Urinary bladder (tissue), 4 donors: ENCODE data around the gene SNRK. TPM values are rescaled to one million over a fixed set of nuclear protein-coding genes. Genes with fewer than 3 reads are reported as not detected.
"Not testable (repeated sequence)": the region's sequence is repeated elsewhere in the genome, so short reads cannot be mapped to it uniquely, and the experiment has no call there.

Experiments used
- DNase-seq: peaks from one replicate; pipeline ENCODE4 v3.0.0-alpha.2; 2015; ENCODE audit errors: extremely low spot score
- H3K27ac ChIP-seq: one replicate; pipeline ENCODE4 v1.5.1; 2013; ENCODE audit warnings: low read depth, mild to moderate bottlenecking, moderate library complexity
- H3K36me3 ChIP-seq: one replicate; pipeline ENCODE4 v1.6.1; 2013; ENCODE audit warnings: mild to moderate bottlenecking, moderate library complexity; ENCODE audit not compliant: insufficient read depth
- H3K4me1 ChIP-seq: one replicate; pipeline ENCODE4 v1.6.1; 2013; ENCODE audit warnings: mild to moderate bottlenecking, moderate library complexity; ENCODE audit not compliant: insufficient read depth
- H3K4me3 ChIP-seq: one replicate; pipeline ENCODE4 v1.5.1; 2013; ENCODE audit warnings: low read depth, low read length
- WGBS: extraction: QIAGEN DNeasy Blood & Tissue Kit; methylation state at CpG from one replicate; pipeline ENCODE4 v1.1.7; 2013; 5-methylcytosine and 5-hydroxymethylcytosine counted together
- polyA plus RNA-seq: library from polyadenylated mRNA; stranded (reverse); fragments of 200-250 nt; gene quantifications from one replicate; pipeline ENCODE4 v1.2.3, GENCODE V29; 2013
- total RNA-seq: library from RNA; depleted of rRNA; stranded (reverse); fragments of >200 nt; gene quantifications from one replicate; pipeline ENCODE4 v1.2.3, GENCODE V29; 2014
- donor health status: healthy with polysubstance abuse.
- donor health status: healthy.

SNRK gene
- total and polyA plus RNA-seq, 2 donors = 26.7 to 86.0 TPM

DNA sequence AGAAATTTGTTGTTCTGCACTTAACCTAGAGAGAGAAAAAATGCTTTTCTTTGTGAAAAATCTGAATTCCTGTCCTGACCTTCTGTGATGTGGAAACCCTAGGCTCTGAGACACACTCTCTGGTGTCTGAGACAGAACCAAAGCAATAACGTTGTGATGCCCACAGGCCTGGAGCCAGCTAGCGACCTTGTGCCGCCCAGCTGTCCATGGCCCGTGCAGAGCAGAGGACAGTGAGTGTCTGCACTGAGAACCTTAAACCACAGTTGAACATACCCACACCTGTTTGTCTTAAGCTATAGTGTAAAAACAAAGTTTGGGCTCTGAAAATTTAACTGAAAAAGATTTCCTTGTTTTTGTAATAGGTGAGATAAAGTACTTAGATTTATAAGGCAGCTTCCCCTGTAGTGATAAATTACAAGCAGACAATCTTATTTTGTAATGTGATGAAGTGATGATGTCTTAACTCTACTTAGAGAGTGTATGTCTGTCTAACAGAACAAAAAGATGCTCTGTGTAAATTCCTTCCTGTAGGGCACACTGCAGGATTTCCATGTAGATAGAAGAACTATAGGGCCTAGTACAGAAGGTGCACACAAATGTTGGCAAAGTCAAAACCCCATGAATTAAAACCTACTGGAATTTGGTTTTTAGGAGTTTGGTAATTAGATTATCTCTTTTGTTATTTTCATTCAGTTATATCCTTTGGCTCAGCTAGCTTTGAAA, 62.7 kb downstream of the SNRK start:
- DNase-seq = no peak
- H3K36me3 ChIP-seq = no peaks in the 10 kb centered on the region
- 87% methylated on average over 4 of the region's 4 CpGs for WGBS

DNA sequence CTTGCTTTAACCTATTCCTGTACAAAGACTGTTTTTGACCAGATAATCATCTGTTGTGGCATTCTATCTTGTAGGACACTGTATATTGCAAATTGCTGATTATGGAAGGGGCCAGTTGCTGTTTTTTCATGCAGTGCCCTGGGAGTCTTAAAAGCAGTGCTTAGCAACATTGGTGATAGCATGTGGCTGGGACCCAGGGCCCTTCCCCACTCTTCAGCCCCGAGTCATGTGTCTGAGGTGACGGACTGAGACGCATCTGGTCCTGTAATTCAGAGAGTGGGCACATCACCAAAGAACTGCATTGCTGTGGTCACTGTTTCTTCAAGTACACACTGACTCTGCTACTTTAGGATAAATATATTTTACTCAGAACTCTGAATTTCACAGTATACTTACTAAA, 63.4 kb downstream of the SNRK start:
- DNase-seq = no peak
- Histone ChIP-seq H3K4me1 (no peaks in the 10 kb centered on the region), H3K36me3 (no peaks in the 10 kb centered on the region), H3K4me3 (no peak overlapping the region), H3K27ac (no peak overlapping the region)
- 98% methylated on average over 3 of the region's 3 CpGs for WGBS

More for the DNA sequence above, 62.7 kb downstream of the SNRK start:
- Histone ChIP-seq H3K4me3 (no peak overlapping the region), H3K27ac (no peak overlapping the region), H3K4me1 (no peaks in the 10 kb centered on the region)

DNA sequence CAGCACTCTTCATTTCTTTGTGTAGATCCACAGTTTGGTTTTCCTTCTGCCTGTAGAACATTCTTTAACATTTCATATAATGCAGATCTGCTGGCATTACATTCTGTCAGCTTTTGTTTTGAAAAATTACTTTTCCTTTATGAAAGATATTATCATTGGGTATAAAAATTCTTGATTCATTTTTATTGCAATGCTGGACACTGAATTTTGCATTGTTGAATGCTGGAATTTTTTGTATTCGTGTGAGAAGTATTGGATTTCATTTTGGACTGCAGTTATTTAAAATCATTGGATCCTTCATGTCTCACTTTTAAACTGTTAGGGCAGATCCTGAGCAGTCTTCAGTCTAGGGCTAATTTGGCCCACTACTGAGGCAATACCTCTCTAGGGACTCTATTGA, 67.1 kb downstream of the SNRK start:
- 98% methylated on average over 1 of the region's 1 CpG for WGBS
- Histone ChIP-seq H3K4me1 (no peaks in the 10 kb centered on the region), H3K4me3 (no peak overlapping the region), H3K27ac (no peak overlapping the region), H3K36me3 (no peaks in the 10 kb centered on the region)
- no peak for DNase-seq

DNA sequence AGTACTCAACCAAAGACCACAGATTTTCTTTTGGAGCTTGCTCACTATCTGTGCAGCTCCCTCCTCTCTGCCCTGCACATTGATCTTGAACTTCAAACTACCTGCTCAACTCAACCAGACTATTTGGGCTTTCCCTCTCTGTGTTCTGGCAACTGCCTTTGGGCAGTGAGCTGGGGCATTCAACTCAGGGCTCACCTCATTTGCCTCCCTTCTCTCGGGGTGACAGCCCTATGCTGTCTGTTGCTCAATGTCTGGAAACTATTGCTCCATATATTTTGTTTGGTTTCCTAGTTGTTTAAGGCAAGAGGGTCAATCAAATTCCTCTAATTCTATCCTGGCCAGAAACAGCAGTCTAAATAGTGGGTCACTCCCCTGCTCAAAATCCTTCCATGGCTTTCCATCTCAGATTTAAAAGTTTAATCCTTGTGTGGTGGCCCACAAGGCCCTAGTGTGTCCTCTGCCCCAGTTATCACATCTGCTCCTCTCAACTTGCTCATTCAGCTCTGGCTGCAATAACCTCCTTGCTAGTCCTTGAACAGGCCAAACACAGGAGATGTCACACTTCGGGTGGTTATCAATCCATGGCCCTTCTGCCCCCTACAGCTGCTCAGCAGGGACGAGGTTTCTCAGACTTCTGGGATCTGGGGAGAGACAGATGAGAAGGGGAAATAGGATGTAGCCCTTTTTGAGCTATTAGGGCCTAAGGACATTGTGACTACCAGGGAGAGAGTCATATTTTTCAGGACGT, 67.8 kb downstream of the SNRK start:
- Histone ChIP-seq H3K27ac (no peak overlapping the region), H3K4me3 (no peak overlapping the region), H3K4me1 (no peaks in the 10 kb centered on the region), H3K36me3 (no peaks in the 10 kb centered on the region)
- WGBS = 90% methylated on average over 4 of the region's 4 CpGs
- DNase-seq = no peak

DNA sequence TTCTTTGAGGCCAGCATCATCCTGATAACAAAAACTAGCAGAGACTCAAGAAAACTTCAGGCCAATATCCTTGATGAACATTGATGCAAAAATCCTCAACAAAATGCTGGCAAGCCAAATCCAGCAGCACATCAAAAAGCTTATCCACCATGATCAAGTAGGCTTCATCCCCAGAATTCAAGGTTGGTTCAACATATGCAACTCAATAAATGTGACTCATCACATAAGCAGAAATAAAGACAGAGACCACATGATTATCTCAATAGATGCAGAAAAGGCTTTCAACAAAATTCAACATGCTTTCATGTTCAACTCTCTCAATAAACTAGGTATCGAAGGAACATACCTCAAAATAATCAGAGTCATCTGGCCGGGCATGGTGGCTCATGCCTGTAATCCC, 69.7 kb downstream of the SNRK start:
- H3K4me3 ChIP-seq, H3K27ac ChIP-seq, H3K36me3 ChIP-seq, DNase-seq, H3K4me1 ChIP-seq: not testable (repeated sequence)
- WGBS = 97% methylated on average over 2 of the region's 2 CpGs

DNA sequence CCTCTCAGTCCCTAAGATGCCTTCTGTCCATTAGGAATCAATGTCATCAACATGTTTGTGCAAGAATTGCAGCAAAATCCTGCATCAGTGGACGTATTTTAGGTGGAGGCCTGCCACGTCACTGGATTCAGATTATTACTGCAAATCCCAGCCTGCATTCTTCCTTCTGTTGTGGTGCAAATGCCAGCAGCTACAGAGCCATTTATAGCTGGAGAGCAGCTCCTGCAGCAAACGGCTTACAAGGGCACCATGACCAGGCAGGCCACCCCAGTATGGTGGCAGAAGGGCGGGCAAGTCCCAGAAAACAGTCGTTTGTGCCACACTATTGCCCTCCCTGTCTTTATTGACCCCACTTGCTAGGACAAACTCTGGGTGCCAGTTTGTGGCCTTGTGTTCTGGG, 74.7 kb downstream of the SNRK start:
- Histone ChIP-seq H3K4me3 (no peak overlapping the region), H3K27ac (no peak overlapping the region), H3K4me1 (no peaks in the 10 kb centered on the region), H3K36me3 (no peaks in the 10 kb centered on the region)
- no peak for DNase-seq
- WGBS = 66% methylated on average over 5 of the region's 5 CpGs

DNA sequence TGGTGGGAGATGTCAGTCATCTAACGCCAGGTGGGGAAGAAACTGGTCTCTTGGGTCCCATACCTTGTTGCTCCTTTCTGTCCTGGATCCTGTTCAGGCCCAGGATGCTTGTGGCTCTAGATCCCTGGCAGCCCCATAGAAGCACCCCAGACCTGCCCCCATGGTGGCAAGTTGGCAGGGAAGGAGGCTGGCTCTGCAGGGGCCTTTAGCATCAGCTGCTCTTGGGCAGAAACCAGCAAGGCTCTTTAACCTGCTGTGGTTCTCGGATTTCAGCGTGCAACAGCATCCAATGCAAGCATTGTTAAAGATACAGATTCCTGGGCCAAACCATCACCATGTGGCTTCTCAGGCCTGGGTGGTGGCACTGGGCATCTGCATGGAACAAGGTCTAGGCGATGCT, 75.8 kb downstream of the SNRK start:
- H3K4me1 ChIP-seq = no peaks in the 10 kb centered on the region
- no peak overlapping the region for H3K27ac ChIP-seq
- H3K4me3 ChIP-seq = no peak overlapping the region
- no peaks in the 10 kb centered on the region for H3K36me3 ChIP-seq
- DNase-seq = no peak
- 95% methylated on average over 4 of the region's 4 CpGs for WGBS

DNA sequence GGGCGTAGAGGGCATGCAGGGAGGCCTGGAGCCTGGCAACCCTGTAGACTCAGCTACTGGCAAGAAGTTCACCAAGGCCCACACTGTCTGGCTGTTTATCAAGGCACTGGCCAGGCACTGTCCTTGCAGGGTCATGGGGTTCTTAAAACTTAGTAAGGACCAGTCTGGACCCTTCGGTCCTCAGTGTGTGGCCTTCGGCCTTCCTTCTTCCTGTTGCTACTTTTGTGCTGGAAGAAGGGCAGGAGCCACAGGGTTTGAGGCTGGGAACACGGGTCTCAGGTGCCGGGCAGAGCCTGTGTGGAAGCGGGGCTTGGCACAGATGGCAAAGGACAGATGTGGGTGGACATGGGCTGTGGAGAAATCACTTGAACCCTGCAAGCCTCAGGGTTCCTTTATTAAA, 76.6 kb downstream of the SNRK start:
- no peak overlapping the region for H3K27ac ChIP-seq
- WGBS = 95% methylated on average over 6 of the region's 6 CpGs

DNA sequence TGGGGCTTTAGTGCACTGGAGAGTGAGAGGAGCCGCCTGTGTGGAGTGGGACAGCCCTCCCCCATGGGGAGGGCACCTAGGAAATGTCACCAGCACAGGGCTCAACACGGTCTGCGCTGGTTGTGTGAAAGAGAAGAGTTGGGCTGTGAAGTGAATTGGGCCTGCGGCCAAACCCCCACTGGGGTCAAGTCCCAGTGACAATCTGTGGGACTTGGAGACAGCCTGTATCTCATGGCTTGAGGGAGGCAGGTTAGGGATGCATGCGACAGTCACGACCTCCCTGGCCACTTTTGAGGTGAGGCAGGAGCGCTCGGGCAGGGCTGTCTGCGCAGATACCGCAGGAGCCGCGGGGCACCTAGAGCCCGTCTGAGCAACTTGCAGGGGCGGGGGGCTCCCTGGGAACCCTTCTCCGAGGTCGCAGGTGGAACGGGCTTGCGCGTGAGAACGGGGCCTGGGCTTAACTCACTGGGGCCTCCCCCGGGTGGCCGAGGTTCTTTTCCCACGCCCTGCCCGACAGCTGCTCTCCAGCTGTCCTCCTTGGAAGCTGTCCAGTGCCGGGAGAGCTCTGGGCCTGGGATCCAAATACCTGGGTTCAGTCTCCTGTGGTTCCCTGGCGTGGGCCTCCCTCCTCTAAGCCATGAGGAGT, 77.4 kb downstream of the SNRK start:
- no peak for DNase-seq
- H3K27ac ChIP-seq = no peak overlapping the region

More for the DNA sequence above, 76.6 kb downstream of the SNRK start:
- Histone ChIP-seq H3K4me1 (no peaks in the 10 kb centered on the region), H3K4me3 (no peak overlapping the region), H3K36me3 (no peaks in the 10 kb centered on the region)
- no peak for DNase-seq

DNA sequence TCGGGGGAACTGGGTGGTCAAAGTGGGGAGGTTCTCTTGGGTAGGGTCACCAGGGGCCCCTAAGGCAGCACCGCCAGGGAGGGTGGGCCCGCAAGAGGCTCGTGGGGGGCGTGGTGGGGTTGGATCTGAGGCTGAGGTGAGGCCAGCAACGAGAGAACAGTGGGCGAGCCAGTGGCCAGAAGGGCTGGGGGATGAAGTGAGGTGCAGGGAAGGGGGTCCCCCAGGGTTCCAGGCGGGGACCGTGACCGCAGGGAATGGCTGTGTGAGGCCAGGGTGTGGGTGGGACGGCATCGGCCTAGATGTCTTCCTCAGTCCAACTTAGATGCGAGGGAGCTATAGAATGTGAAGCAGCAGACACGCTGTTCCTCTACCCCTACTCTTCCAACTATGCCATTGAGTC, 78.2 kb downstream of the SNRK start:
- WGBS = 97% methylated on average over 14 of the region's 14 CpGs
- no peak overlapping the region for H3K4me3 ChIP-seq
- DNase-seq = no peak
- no peak overlapping the region for H3K27ac ChIP-seq
- no peaks in the 10 kb centered on the region for H3K4me1 ChIP-seq
- no peaks in the 10 kb centered on the region for H3K36me3 ChIP-seq

More for the DNA sequence above, 77.4 kb downstream of the SNRK start:
- Histone ChIP-seq H3K4me1 (no peaks in the 10 kb centered on the region), H3K4me3 (no peak overlapping the region), H3K36me3 (no peaks in the 10 kb centered on the region)
- WGBS = 60% methylated on average over 26 of the region's 26 CpGs

DNA sequence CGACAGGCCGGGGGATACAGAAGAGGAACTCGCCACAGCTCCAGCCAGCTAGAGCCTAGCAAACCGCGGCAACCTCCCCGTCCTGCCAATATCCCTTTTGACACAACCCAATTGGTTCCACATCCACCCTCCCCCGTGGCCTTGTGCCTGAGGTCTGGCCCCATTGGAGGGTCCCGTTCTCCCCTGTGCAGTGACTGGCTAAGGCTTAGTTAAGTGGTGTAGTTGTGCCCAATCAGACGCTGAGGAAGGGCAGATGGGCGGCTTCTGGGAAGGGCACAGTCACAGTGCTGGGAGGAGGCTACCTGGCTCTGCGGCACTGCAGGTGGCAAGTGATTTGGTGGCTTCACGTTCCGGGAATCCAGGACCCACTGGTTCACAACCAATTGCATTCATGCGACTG, 78.6 kb downstream of the SNRK start:
- Histone ChIP-seq H3K4me3 (no peak overlapping the region), H3K36me3 (no peaks in the 10 kb centered on the region), H3K27ac (no peak overlapping the region), H3K4me1 (no peaks in the 10 kb centered on the region)
- 97% methylated on average over 14 of the region's 14 CpGs for WGBS
- no peak for DNase-seq

DNA sequence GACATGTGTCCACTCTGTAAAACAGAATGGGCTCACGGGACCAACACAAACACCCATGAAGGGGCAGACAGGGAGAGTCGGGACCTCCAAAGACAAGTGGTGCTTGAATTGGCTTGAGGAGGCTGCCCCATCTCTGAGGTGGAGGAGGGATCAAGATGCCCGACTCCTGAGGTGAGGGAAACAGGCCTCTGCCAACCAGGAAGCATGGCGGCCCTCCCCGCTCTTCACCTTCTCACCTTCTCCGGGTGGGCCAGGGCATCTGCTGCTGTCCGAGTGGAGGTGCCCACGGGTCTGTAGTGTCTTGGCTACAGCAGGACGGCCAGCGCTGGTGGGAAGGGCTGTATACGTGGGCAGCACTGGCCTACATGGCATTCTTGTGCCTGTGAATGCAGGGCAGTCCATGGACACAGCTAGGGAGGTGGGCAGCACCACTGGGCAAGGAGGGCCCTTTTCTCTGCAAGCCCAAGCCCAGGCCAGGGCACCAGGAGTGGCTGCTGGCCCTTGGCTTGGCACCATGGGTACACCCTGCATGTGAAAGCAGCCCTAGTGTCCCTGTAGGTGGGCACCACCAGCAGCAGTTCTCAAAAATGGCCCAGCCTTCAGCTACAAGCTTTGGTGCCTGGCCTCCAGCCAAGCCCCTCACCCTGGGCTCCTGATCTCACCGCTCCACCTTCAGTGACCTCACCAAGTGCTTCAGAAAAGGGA, 79.4 kb downstream of the SNRK start:
- DNase-seq = no peak
- no peaks in the 10 kb centered on the region for H3K4me1 ChIP-seq
- no peak overlapping the region for H3K27ac ChIP-seq
- 97% methylated on average over 12 of the region's 12 CpGs for WGBS
- H3K4me3 ChIP-seq = no peak overlapping the region
- H3K36me3 ChIP-seq = no peaks in the 10 kb centered on the region

DNA sequence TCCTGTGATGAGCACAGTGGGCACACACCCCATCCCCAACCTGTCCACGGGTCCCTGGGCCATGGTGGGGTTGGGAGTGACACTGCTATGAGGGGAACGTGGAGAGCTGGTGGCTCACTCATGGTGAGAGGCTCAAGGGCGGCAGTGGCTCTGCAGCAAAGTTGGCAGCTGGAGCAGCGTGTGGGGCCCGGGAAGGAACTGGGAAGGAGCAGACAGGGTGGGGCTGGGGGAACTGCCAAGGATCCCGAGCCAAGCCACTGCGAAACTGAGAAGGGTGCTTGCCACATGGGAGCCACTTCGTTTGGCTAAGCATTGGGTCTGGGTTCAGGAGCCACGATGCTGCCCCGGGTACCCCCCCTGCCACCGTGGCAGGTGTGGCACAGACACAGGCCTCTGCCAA, 80.1 kb downstream of the SNRK start:
- Histone ChIP-seq H3K27ac (no peak overlapping the region), H3K4me3 (no peak overlapping the region), H3K36me3 (no peaks in the 10 kb centered on the region), H3K4me1 (no peaks in the 10 kb centered on the region)
- DNase-seq = no peak
- WGBS = 50% methylated on average over 11 of the region's 11 CpGs
